Measurements from ENCODE around the gene NFE2L2. TPM values are rescaled to one million over a fixed set of nuclear protein-coding genes. Genes with fewer than 3 reads are reported as not detected.

NFE2L2 gene
- total RNA-seq, 1 experiment from 2014 or later = 26.3 TPM

- H3K4me1 Mint-ChIP-seq = peaks cover 63% of the 10 kb centered on the region
- H3K9me3 Mint-ChIP-seq = no peaks in the 10 kb centered on the region
- TF ChIP-seq ELF4 (CRISPR knock-in tag; IDR thresholded peaks at IDR 0.05; ENCODE audit: low read depth) (no peak), NFYB (CRISPR knock-in tag; conservative IDR thresholded peaks at IDR 0.05; ENCODE audit: low read depth) (no peak), IRF2 (CRISPR knock-in tag; IDR thresholded peaks at IDR 0.05; ENCODE audit: borderline replicate concordance, low read depth) (no peak), E2F1 (CRISPR knock-in tag; IDR thresholded peaks at IDR 0.05) (no peak), FOXK1 (CRISPR knock-in tag; IDR thresholded peaks at IDR 0.05) (no peak), E2F5 (CRISPR knock-in tag; IDR thresholded peaks at IDR 0.05) (no peak), ATF2 (CRISPR knock-in tag; IDR thresholded peaks at IDR 0.05; ENCODE audit: borderline replicate concordance, low read depth) (no peak), NFE2L1 (CRISPR knock-in tag; IDR thresholded peaks at IDR 0.05) (no peak), SMAD4 (CRISPR knock-in tag; IDR thresholded peaks at IDR 0.05) (no peak), NR2C2 (CRISPR knock-in tag; IDR thresholded peaks at IDR 0.05) (no peak), CREB1 (CRISPR knock-in tag; IDR thresholded peaks at IDR 0.05) (no peak), MAX (CRISPR knock-in tag; IDR thresholded peaks at IDR 0.05) (no peak), TCF7 (CRISPR knock-in tag; IDR thresholded peaks at IDR 0.05; ENCODE audit: low read depth) (no peak), EMX1 (CRISPR knock-in tag; IDR thresholded peaks at IDR 0.05) (no peak)
- no peak overlapping the region for H3K4me3 Mint-ChIP-seq
- peak overlapping the region; percentile 71 for H3K27ac Mint-ChIP-seq
- H3K36me3 Mint-ChIP-seq = no peaks in the 10 kb centered on the region
- no peak for DNase-seq (ENCODE audit: low spot score)
- ChIA-PET POLR2A (no interaction called here), CTCF (interaction anchor here (0.8 to 1.2 kb wide), 2 partner anchors 43 to 77 kb away, joined by 4 read pairs; no protein-coding TSS in a partner anchor)
- H3K27me3 Mint-ChIP-seq (ENCODE audit: low read depth) = no peaks in the 10 kb centered on the region
- ATAC-seq = no peak
These were observed 22.8 kb downstream of the NFE2L2 start for GRCh38 chr2:177241711-177242120.

- DNase-seq (ENCODE audit: low spot score) = no peak
- no peak; the same call in none of the 2 replicates for ATAC-seq
- Mint-ChIP-seq H3K27ac (no peak overlapping the region), H3K36me3 (no peaks in the 10 kb centered on the region), H3K9me3 (no peaks in the 10 kb centered on the region), H3K27me3 (ENCODE audit: low read depth) (no peaks in the 10 kb centered on the region), H3K4me3 (no peak overlapping the region), H3K4me1 (peaks cover 50% of the 10 kb centered on the region)
- no peak for TF ChIP-seq ATF6 (CRISPR knock-in tag; IDR thresholded peaks at IDR 0.05)
- TF ChIP-seq IRF2 (CRISPR knock-in tag; IDR thresholded peaks at IDR 0.05; ENCODE audit: borderline replicate concordance, low read depth) = no peak
- no peak for TF ChIP-seq HMGXB4 (CRISPR knock-in tag; IDR thresholded peaks at IDR 0.05)
- TF ChIP-seq CREB1 (CRISPR knock-in tag; IDR thresholded peaks at IDR 0.05) = no peak
- TF ChIP-seq TP53 (CRISPR knock-in tag; IDR thresholded peaks at IDR 0.05) = no peak
- no peak for TF ChIP-seq SMAD4 (CRISPR knock-in tag; IDR thresholded peaks at IDR 0.05)
- no peak for TF ChIP-seq NR3C1 (CRISPR knock-in tag; conservative IDR thresholded peaks at IDR 0.05; ENCODE audit: low read depth)
- TF ChIP-seq TEAD1 (CRISPR knock-in tag; IDR thresholded peaks at IDR 0.05) = no peak
- TF ChIP-seq TEAD4 (CRISPR knock-in tag; IDR thresholded peaks at IDR 0.05) = no peak
- no peak for TF ChIP-seq ZSCAN18 (CRISPR knock-in tag; IDR thresholded peaks at IDR 0.05)
- no peak for TF ChIP-seq RELA (CRISPR knock-in tag; IDR thresholded peaks at IDR 0.05; ENCODE audit: borderline replicate concordance)
- ChIA-PET POLR2A (interaction anchor here (0.7 kb wide), 1 partner anchor 34 kb away, joined by 4 read pairs; no protein-coding TSS in a partner anchor), CTCF (interaction anchor here (1.2 to 2.0 kb wide), 2 partner anchors 15 to 75 kb away, joined by 5 to 10 read pairs; no protein-coding TSS in a partner anchor)
These were observed 24.4 kb downstream of the NFE2L2 start for GRCh38 chr2:177239932-177240630.
